GM12874 (cell line): Measurements from ENCODE around the gene CARD14.
A peak's percentile ranks its signal among the peaks of the same experiment; 100 is the strongest.

Experiments used
- TF ChIP-seq, protein P1 (sequence below): IDR thresholded peaks from 2 replicates; pipeline ENCODE4 v1.5.1; 2011; ENCODE audit warnings: low read depth, mild to moderate bottlenecking, control low read depth, low read length, moderate library complexity; ENCODE audit not compliant: insufficient read depth

Gene CARD14

DNA sequence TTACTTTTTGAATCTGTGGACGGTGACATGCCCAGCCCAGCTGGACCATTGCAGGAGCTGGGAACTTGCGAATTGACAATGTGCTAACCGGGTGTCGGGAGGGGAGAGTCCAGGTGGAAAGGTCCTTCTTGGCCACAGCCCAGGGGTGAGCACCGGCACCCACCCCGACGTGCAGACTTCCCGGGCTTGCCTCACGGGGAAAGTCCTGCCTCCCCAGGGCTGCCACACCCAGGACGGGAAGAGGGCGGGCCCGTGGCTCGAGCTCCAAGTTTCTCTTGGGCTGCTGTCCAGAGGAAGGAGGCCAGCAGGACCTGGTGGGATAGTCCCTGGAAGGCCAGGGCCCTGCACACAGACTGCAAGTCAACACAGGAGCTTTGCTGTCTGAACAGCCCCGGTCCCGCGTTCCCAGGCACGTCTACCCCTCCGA is 17.7 kb downstream of the CARD14 start:
- TF ChIP-seq, protein P1, sequence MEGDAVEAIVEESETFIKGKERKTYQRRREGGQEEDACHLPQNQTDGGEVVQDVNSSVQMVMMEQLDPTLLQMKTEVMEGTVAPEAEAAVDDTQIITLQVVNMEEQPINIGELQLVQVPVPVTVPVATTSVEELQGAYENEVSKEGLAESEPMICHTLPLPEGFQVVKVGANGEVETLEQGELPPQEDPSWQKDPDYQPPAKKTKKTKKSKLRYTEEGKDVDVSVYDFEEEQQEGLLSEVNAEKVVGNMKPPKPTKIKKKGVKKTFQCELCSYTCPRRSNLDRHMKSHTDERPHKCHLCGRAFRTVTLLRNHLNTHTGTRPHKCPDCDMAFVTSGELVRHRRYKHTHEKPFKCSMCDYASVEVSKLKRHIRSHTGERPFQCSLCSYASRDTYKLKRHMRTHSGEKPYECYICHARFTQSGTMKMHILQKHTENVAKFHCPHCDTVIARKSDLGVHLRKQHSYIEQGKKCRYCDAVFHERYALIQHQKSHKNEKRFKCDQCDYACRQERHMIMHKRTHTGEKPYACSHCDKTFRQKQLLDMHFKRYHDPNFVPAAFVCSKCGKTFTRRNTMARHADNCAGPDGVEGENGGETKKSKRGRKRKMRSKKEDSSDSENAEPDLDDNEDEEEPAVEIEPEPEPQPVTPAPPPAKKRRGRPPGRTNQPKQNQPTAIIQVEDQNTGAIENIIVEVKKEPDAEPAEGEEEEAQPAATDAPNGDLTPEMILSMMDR, result no peak

DNA sequence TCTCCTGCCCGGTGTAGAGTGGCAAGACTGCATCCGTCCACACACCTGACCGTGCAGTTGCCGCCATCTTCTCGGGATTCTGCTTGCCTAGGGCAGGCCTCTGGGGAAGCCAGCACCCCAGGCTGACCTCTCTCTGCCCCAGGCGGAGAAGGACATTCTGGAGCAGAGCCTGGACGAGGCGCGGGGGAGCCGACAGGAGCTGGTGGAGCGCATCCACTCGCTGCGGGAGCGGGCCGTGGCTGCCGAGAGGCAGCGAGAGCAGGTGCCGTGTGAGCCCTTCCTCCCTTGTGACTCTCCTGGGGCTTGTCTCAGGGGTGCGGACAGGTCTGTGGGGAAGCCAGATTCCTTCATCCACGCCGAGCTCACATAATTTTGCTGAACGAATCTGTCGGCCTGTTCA is 19.8 kb downstream of the CARD14 start:
- TF ChIP-seq, protein P1, result no peak

DNA sequence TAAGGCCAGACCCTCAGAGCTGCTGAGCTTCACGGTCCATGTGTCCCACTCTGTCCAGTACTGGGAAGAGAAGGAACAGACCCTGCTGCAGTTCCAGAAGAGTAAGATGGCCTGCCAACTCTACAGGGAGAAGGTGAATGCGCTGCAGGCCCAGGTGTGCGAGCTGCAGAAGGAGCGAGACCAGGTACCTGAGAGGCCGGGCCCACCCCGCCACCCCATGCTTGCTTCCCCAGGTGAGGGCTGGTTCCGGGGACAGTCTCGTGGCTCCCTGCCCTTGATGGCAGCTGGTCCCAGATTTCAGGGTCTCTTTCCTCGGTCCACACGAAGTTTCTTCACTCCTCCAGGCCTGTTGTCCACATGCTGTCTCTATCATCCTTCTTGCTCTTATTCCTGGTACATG is 20.9 kb downstream of the CARD14 start:
- TF ChIP-seq, protein P1, result no peak

DNA sequence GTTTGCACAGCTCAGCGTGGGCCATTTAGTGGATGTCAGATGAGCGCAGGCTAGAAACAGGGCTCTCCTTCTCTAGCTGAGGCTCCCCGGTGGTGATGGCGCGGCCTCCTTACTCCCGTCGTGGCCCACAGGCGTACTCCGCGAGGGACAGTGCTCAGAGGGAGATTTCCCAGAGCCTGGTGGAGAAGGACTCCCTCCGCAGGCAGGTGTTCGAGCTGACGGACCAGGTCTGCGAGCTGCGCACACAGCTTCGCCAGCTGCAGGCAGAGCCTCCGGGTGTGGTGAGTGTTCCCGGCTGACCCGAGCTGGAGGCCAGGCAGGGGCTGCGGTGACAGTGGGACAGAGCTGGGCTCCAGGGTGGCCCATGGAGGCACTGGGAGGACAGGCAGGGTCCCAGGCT is 21.4 kb downstream of the CARD14 start:
- TF ChIP-seq, protein P1, result no peak

DNA sequence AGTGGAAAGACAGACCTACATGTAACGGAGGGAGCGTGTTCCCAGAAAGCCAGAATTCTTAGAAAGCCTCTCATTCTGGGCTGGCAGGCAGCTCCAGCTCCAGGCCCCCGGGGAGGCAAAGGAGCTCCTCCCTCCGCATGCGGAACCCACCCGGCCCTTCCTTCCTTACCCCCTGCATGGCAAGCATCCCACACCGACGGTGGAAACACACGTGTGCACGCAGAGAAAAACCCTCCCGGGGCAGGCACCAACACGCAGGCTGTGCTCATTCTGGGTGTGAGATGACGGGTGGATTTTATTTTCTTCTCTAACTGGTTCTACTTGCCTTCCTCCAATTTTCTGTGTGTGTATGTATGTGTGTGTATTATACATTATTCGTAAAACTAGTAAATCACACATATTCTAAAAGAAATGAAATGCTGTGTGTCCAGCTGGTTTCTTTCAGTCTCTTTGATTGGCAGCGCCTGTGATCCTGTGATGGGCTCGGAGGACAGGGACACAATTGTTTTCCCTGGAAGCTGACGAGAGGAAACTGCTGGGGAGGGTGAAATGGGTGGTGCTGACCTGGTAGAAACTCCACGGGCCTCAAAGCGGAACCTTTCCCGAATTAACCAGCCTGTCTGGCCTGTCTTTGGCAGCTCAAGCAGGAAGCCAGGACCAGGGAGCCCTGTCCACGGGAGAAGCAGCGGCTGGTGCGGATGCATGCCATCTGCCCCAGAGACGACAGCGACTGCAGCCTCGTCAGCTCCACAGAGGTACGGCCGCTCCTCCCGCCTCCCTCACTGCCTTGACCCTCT is 22.2 kb downstream of the CARD14 start:
- TF ChIP-seq, protein P1, result no peak

DNA sequence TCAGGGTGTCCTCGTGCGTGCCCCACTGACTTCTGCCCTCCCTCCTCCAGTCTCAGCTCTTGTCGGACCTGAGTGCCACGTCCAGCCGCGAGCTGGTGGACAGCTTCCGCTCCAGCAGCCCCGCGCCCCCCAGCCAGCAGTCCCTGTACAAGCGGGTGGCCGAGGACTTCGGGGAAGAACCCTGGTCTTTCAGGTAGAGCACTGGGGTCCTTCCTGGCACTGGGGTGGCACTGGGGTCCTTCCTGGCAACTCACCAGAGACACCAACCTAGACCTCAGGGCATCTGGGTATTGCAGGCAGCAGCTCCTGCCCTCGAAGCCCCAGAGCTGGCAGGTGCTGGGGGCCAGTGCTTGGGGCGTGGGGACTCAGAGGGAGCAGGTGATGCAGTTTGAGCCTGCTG is 25.3 kb downstream of the CARD14 start:
- TF ChIP-seq, protein P1, result no peak

DNA sequence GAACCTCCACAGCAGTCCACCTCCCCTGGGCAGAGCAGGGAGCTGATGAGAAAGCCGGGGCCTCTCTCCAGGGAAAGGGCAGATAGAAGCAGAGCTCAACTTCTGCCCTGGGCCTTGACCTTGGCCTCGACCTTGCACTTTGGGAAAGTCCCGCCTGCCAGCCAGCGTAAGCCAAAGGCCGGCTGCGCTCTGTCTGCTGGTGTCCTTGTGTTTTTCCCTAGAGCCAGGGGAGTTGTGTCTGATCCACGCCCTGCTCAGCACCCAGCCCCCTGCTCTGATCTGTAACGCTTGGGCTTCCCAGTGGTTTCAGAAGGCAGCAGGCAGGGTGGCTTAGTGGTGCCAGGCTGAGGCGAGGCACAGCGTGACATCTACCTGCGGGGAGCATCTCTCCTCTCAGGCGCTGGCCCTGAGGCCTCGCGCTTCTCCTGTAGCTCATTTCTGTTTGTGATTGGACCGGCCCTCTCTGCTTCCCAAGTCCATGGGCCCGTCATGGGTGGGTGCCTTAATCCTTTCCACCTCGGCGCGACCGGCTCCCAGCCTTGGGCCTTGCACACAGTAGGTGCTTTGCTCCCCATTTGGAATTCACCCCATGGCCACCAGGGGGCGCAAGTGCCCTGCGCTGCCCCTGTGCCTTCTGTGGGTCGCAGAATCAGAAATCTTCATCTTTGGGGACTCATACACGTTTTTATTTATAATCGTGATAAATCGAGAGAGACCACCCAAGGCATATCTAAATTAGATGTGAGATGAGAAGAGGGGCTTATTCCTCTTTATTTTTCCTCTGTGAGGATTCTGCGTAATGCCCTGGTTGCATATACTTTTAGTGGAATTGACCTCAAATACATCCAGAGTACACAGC is 26.1 kb downstream of the CARD14 start:
- TF ChIP-seq, protein P1, result peak; percentile 89
